SU-DHL-6 (cell line): ENCODE data around the gene NUDT16L1.
"Not testable (repeated sequence)": the region's sequence is repeated elsewhere in the genome, so short reads cannot be mapped to it uniquely, and the experiment has no call there.

ENCODE experiments used
- H2AFZ ChIP-seq: fragments of 200-600 bp; sonication (generic); 2 replicates; pipeline ENCODE4 v1.6.1; 2014; ENCODE audit warnings: low read depth, mild to moderate bottlenecking, moderate library complexity, mixed read lengths, antibody characterized with exemption, low read length; ENCODE audit not compliant: severe bottlenecking
- H3F3A ChIP-seq: fragments of 200-600 bp; shearing (Covaris generic); 2 replicates; pipeline ENCODE4 v1.6.0; 2016; ENCODE audit warnings: antibody characterized with exemption, mild to moderate bottlenecking; ENCODE audit not compliant: insufficient read depth
- H3K27ac ChIP-seq: fragments of 200-600 bp; sonication (generic); 2 replicates; pipeline ENCODE4 v1.5.1; 2016; ENCODE audit warnings: low read depth, mild to moderate bottlenecking, low read length, moderate library complexity, mixed read lengths
- H3K27me3 ChIP-seq: fragments of 200-600 bp; sonication (generic), shearing (Covaris generic); 2 replicates; pipeline ENCODE4 v1.6.0; 2014; ENCODE audit warnings: mild to moderate bottlenecking, low read length
- H3K36me3 ChIP-seq: fragments of 200-600 bp; sonication (generic); 2 replicates; pipeline ENCODE4 v1.6.1; 2014; ENCODE audit warnings: mild to moderate bottlenecking, low read length, mixed read lengths
- H3K4me2 ChIP-seq: fragments of 300-600, 200-600 bp; shearing (Covaris generic), sonication (generic); 2 replicates; pipeline ENCODE4 v1.6.0; 2014; ENCODE audit warnings: low read length, low read depth, mild to moderate bottlenecking; ENCODE audit not compliant: poor library complexity, severe bottlenecking
- H3K4me3 ChIP-seq: fragments of 200-600 bp; sonication (generic); 2 replicates; pipeline ENCODE4 v1.5.1; 2014; ENCODE audit warnings: antibody characterized with exemption, low read length, mild to moderate bottlenecking, mixed read lengths; ENCODE audit not compliant: insufficient read depth, poor library complexity, severe bottlenecking
- H3K79me2 ChIP-seq: fragments of 200-600 bp; sonication (generic); 2 replicates; pipeline ENCODE4 v1.6.1; 2014; ENCODE audit warnings: mild to moderate bottlenecking, low read length, moderate library complexity; ENCODE audit not compliant: insufficient read depth
- H3K9ac ChIP-seq: fragments of 200-600 bp; sonication (generic); 2 replicates; pipeline ENCODE4 v1.7.0; 2014; ENCODE audit warnings: mild to moderate bottlenecking, low read length
- H3K9me2 ChIP-seq: fragments of 200-600 bp; sonication (generic); replicated peaks from 2 replicates; pipeline ENCODE4 v1.6.1; 2014; ENCODE audit warnings: low read length; ENCODE audit not compliant: insufficient read depth
- H3K9me3 ChIP-seq: fragments of 200-600 bp; sonication (generic); 2 replicates; pipeline ENCODE4 v1.6.1; 2014; ENCODE audit warnings: low read length, mixed read lengths; ENCODE audit not compliant: insufficient read depth
- H4K20me1 ChIP-seq: fragments of 200-600 bp; sonication (generic); 2 replicates; pipeline ENCODE4 v1.6.1; 2014; ENCODE audit warnings: low read depth, mild to moderate bottlenecking, antibody characterized with exemption, low read length, moderate library complexity, mixed read lengths
- CTCF ChIP-seq: fragments of 200-600 bp; sonication (generic); IDR thresholded peaks from one replicate; pipeline ENCODE4 v1.5.1; 2017; ENCODE audit warnings: antibody characterized with exemption, mild to moderate bottlenecking, low read length, moderate library complexity; ENCODE audit not compliant: insufficient read depth, poor library complexity, severe bottlenecking
- EZH2phosphoT487 ChIP-seq: fragments of 200-600 bp; sonication (generic), shearing (Covaris generic); conservative IDR thresholded peaks from 2 replicates; pipeline ENCODE4 v1.6.1; 2018; ENCODE audit warnings: mild to moderate bottlenecking, antibody characterized with exemption, low read length, moderate library complexity, mixed read lengths

NUDT16L1 gene

GRCh38 chr16:4734730-4735535, 41.6 kb downstream of the NUDT16L1 start:
- peak overlapping the region; percentile 90 for H3K4me3 ChIP-seq
- H3K27ac ChIP-seq = peak overlapping the region; percentile 67
- H3K9ac ChIP-seq = peak overlapping the region; percentile 83
- TF ChIP-seq EZH2phosphoT487 (no peak), CTCF (no peak)
- H3F3A ChIP-seq = 0 out of 2 replicates have a peak, but pooled peaks cover 12% of the 10 kb centered on the region
- peak overlapping the region; percentile 81 for H3K4me2 ChIP-seq
- no peaks in the 10 kb centered on the region for H3K27me3 ChIP-seq
- peak overlapping the region; percentile 95 for H2AFZ ChIP-seq
- H3K79me2 ChIP-seq = no peaks in the 10 kb centered on the region
- H4K20me1 ChIP-seq = no peaks in the 10 kb centered on the region
- no peaks in the 10 kb centered on the region for H3K9me3 ChIP-seq
- no peaks in the 10 kb centered on the region for H3K9me2 ChIP-seq
- H3K36me3 ChIP-seq = no peaks in the 10 kb centered on the region

DNA sequence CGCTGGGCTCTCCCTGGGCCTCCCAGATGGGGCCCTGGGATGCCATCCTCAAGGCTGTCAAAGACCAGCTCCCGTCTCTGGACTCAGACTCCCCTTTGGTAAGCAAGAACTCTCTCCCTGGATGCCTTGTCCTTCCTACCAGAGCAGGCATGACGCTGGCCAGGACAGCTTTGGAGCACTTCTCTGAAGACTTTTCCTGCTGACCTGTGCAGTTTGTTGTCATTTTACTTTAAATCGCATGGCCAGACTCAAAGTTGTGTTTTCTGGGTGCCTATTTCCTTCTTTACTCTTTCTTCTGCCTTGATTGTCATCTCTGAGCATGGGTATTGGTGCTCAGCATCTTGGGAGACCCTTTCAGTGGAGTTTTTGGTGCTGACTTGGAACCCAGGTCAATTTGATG, 43.2 kb downstream of the NUDT16L1 start:
- H3K79me2 ChIP-seq = no peaks in the 10 kb centered on the region
- no peak overlapping the region for H3K4me2 ChIP-seq
- no peaks in the 10 kb centered on the region for H3K9me3 ChIP-seq
- no peak overlapping the region for H3K9ac ChIP-seq
- H3K27me3 ChIP-seq = no peaks in the 10 kb centered on the region
- H3K9me2 ChIP-seq = no peaks in the 10 kb centered on the region
- no peak overlapping the region for H3K27ac ChIP-seq
- no peak overlapping the region for H2AFZ ChIP-seq
- H4K20me1 ChIP-seq = no peaks in the 10 kb centered on the region
- no peak overlapping the region for H3K4me3 ChIP-seq
- TF ChIP-seq CTCF = no peak
- no peak for TF ChIP-seq EZH2phosphoT487
- H3K36me3 ChIP-seq = no peaks in the 10 kb centered on the region
- H3F3A ChIP-seq = 0 out of 2 replicates have a peak, but pooled peaks cover 12% of the 10 kb centered on the region

DNA sequence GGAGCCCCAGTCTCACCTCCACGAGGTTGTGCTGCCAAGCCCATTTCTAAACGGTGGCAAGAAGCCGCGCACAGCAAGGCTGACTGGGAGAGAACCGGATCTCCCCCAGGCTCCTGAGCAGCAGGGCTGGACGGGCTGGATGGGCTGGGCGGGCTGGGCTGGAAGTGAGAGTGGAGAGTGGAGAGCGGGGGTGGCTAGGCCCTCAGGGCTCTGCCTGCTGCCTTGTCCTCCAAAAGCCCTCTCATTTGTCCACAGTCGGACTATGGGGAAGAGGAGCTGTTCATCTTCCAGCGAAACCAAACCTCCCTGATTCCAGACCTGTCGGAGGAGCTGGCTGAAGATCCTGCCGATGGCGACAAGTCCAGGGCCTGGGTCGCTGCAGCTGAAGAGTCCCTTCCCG, 44.2 kb downstream of the NUDT16L1 start:
- H3K79me2 ChIP-seq = no peaks in the 10 kb centered on the region
- no peak overlapping the region for H3K9ac ChIP-seq
- no peak overlapping the region for H2AFZ ChIP-seq
- H3K4me3 ChIP-seq = no peak overlapping the region
- no peak overlapping the region for H3K27ac ChIP-seq
- H3K27me3 ChIP-seq = no peaks in the 10 kb centered on the region
- no peak overlapping the region for H3K4me2 ChIP-seq
- TF ChIP-seq EZH2phosphoT487 (no peak), CTCF (no peak)
- H3F3A ChIP-seq = 0 out of 2 replicates have a peak, but pooled peaks cover 12% of the 10 kb centered on the region
- H3K9me3 ChIP-seq = no peaks in the 10 kb centered on the region
- H4K20me1 ChIP-seq = no peaks in the 10 kb centered on the region
- no peaks in the 10 kb centered on the region for H3K36me3 ChIP-seq
- H3K9me2 ChIP-seq = no peaks in the 10 kb centered on the region

- not testable (repeated sequence) for H3K9me3 ChIP-seq, H3F3A ChIP-seq, H3K79me2 ChIP-seq, H2AFZ ChIP-seq, H3K4me2 ChIP-seq, H3K4me3 ChIP-seq, H4K20me1 ChIP-seq, H3K9me2 ChIP-seq, H3K36me3 ChIP-seq, H3K9ac ChIP-seq, H3K27ac ChIP-seq, H3K27me3 ChIP-seq
Observed at GRCh38 chr16:4738370-4738769, 45.0 kb downstream of the NUDT16L1 start.
